Measurements from ENCODE around the gene LTBP1. TPM values are rescaled to one million over a fixed set of nuclear protein-coding genes. Genes with fewer than 3 reads are reported as not detected.

The LTBP1 gene
- total and polyA plus RNA-seq, 2 of the 13 experiments (the other 11 are each of a cell fraction or from before 2014, with no cell fraction given): 0.12 to 0.22 TPM

GRCh38 chr2:33062665-33063250 is 116.0 kb downstream of the LTBP1 start (continued):
- no peak for TF ChIP-seq ZNF18 (CRISPR knock-in tag; IDR thresholded peaks at IDR 0.05; ENCODE audit: insufficient replicate concordance)

- peaks cover 9% of the 10 kb centered on the region for H3K4me1 ChIP-seq (ENCODE audit: insufficient read depth, low read length)
- H3K36me3 ChIP-seq (replicated peaks in 1 of 2; ENCODE audit: control insufficient read depth in 1 of 2, insufficient read depth in 2 of 2, low read length in 2 of 2): no peaks in the 10 kb centered on the region
- BruUV-seq (replicated peaks): no TSS peak
- no peak overlapping the region for H3K27ac ChIP-seq (ENCODE audit: extremely low read length, insufficient read depth, low read length)
- FAIRE-seq: no peak
- H3K27me3 ChIP-seq (ENCODE audit: control insufficient read depth in 1 of 2, insufficient read depth in 2 of 2, low read length in 2 of 2): no peaks in the 10 kb centered on the region
- no peaks in the 10 kb centered on the region for H3K9me3 ChIP-seq (ENCODE audit: low read length)
- TF ChIP-seq ZNF800 (CRISPR knock-in tag; IDR thresholded peaks at IDR 0.05) (no peak), HIVEP1 (CRISPR knock-in tag; IDR thresholded peaks at IDR 0.05) (no peak), NCOA1 (CRISPR knock-in tag; IDR thresholded peaks at IDR 0.05) (no peak), SCMH1 (CRISPR knock-in tag; IDR thresholded peaks at IDR 0.05; ENCODE audit: borderline replicate concordance) (no peak), ZNF205 (CRISPR knock-in tag; IDR thresholded peaks at IDR 0.05) (no peak), TEAD2 (CRISPR knock-in tag; IDR thresholded peaks at IDR 0.05) (no peak)
- H3K4me3 ChIP-seq (replicated peaks in 1 of 3; ENCODE audit: insufficient read depth in 1 of 3, low read depth in 2 of 3, low read length in 3 of 3): no peak overlapping the region
- H4K20me1 ChIP-seq (ENCODE audit: insufficient read depth, low read length): no peaks in the 10 kb centered on the region
- ChIA-PET POLR2A (no interaction called here), CTCF (ENCODE audit: low intra/inter-chr PET ratio, low total read pairs) (no interaction called here)
- no peak overlapping the region for H3K4me2 ChIP-seq (ENCODE audit: low read depth, low read length)
- intact Hi-C loops (cut with micrococcal nuclease; ENCODE audit: unreplicated experiment) (no loop called here), in situ Hi-C loops (cut with HindIII; ENCODE audit: extremely low pct_ligation_motif_present, low pct_unique_long_range_greater_than_20kb) (no loop called here)
- WGBS (ENCODE audit: low lambda C conversion rate): 11% methylated on average over 3 of the region's 3 CpGs
- H2AFZ ChIP-seq (ENCODE audit: low read length): no peak overlapping the region
- H3K79me2 ChIP-seq (ENCODE audit: insufficient read depth, low read length): no peaks in the 10 kb centered on the region
- H3K9ac ChIP-seq (ENCODE audit: insufficient read depth, low read depth, low read length): no peak overlapping the region
- no peak for DNase-seq (ENCODE audit: low spot score)
- ATAC-seq: no peak
Observed at GRCh38 chr2:33064349-33064801, 117.6 kb downstream of the LTBP1 start.

All from HepG2 (cell line).